NCI-H526 treated with DMSO at 0.1 percent for 48 hours (cell line): ENCODE results near the gene ZSCAN30.

Source experiments
- DNase-seq: peaks from one replicate; lab custom pipeline; 2025; lab: John Stamatoyannopoulos, UW

The ZSCAN30 gene

DNA sequence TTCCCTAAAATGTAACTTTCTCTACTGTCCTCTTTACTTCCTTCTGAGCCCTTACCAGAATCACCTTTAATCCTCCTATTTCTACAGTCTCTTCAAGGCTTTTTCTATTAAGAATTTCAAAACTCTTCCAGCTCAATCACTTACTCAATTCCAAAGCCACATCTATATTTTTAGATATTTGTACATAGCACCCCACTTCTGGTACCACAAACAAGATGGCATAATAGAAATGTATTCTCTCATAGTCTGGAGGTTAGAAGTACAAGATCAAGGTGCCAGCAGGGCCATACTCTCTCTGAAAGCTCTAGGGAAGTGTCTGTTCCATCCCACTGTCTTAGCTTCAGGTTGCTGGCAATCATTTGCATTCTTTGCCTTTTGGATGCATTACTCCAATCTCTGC lies 11.1 kb downstream of the ZSCAN30 start:
- no peak for DNase-seq

DNA sequence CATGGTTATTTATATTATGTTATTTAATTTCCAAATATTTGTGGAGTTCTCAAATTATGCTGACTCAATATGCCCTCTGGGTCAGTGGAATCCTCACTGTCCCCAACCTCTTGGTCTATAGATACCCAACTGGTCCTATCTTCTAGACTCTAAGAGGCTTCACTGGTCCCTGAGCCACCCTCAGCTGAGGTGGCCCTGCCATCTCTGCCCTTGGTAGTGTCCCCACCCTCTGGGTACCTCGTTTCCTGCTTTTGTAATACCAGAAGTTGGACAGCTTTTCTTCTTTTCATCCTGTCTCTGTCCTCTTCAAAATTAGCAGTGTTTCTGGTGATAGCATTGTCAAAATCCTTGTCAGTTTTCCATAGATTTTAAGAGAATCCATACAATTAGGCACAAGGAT lies 11.9 kb downstream of the ZSCAN30 start:
- DNase-seq: no peak

DNA sequence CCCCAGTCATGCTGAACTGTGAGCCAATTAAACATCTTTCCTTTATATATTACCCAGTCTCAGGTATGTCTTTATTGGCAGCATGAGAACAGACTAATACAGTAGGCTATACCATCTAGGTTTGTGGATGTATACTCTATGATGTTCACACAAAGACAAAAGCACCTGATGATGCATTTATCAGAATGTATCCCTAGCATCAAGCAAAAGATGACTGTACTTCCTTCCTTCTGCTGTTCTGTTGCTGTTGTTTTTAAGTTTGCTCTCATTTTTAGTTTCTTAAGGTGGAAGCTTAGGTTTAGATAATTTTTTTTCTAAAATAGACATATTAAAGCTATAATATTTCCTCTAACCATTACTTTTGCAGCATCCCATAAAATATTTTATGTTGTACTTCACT lies 12.4 kb downstream of the ZSCAN30 start:
- no peak for DNase-seq

DNA sequence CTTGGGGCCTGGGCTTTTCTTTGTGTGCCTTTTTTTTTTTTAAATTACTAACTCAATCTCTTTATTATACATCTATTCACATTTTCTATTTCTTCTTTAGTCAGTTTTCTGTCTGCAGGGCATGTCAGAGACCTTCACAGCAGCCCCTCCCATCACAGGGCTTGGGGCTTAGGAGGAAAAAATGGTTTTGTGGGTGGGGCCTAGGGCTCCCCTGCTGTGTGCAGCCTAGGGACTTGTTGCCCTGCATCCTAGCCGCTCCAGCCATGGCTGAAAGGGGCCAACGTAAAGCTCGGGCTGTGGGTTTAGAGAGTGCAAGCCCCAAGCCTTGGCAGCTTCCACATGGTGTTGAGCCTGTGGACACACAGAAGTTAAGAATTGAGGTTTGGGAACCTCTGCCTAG lies 13.8 kb downstream of the ZSCAN30 start:
- DNase-seq: no peak

DNA sequence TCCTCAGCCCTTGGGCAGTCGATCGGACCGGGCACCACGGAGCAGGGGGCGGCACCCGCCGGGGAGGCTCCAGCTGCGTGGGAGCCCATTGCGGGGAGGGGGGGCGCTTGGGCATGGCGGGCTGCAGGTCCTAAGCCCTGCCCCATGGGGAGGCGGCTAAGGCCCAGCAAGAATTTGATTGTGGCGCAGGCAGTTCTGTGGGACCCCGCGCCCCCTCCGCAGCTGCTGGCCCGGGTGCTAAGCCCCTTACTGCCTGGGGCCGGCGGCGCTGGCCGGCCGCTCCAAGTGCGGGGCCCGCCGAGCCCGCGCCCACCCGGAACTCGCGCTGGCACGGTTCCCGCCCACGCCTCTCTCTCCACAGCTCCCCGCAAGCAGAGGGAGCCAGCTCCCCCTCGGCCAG lies 18.4 kb downstream of the ZSCAN30 start:
- no peak for DNase-seq

DNA sequence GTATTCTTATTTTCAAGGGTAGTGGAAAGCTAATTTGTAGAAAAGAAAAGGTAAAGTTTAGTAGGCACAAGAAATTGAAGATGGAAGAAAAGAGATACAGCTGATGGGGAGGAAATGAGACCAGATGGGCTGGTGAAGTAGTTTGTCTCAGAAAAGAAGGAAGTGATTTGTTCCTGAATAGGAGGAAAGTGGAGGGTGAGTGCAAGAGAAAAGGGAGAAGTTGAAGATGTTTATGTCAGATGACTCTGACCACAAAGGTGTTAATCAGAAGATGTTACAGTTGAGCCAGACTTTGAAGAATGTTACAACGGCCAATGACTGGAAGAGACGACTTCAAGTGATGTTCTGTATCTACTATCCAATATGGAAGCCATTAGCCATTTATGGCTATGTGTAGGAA lies 21.2 kb downstream of the ZSCAN30 start:
- no peak for DNase-seq

DNA sequence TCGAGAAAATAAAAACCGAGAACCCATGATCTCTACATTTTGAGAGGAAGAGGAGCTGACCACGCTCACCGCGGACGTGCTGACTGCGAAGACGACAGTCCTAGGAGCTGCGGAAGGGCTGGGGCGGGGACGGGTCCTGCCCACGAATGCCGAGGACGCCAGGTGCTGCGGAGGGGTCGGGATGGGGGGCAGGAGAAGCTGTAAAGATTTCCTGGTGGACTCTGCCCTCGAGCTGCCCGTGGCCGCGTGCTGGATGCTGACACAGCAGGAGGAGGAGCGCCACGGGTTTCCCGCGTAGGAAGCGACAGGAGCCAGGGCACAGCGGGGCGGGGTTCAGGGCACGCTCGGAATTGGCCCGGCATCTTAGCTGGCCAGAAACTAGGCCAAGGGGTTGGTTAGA lies 22.2 kb downstream of the ZSCAN30 start:
- DNase-seq: no peak

DNA sequence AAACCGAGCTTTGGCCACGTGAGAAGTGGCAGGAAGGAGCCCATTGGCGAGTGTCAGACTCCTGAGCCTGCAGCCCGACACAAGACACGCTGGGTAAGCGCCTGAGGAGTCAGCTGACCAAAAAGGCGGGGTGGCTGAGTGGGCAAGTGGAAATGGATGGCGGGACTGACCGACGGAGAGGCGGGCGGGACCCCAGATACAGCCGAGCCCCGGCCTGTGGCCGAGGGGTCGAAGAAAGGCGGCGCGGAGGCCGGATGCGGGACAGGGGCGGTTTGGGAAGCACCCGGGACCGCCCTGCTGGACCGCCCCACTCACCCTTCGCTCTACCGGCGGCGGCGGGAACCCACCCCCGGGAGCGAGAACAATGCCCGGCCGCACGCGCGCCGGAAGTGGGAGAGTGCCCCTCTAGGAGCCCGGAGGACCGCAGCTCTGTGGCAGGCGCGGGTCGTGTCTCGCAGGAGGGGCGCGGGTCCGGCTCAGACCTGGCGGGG lies 22.8 kb downstream of the ZSCAN30 start:
- no peak for DNase-seq

DNA sequence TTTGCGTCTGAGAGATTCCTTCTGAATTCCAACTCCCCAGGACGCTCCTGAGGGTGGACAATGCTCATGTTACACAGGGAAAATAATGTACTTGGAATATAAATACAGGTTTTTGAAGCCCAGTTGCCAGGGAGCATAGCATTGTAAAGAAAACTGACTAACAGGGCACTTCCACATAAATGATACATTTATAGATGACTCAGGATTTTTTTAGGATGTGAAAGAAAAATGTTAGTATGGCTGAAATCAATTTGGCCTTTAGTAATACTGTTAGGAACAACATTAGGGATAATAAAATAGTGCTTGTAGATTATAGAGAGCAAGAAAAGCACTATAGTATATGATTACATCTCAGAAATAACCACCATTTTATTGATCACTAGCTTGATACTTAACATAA lies 25.6 kb downstream of the ZSCAN30 start:
- DNase-seq: no peak

DNA sequence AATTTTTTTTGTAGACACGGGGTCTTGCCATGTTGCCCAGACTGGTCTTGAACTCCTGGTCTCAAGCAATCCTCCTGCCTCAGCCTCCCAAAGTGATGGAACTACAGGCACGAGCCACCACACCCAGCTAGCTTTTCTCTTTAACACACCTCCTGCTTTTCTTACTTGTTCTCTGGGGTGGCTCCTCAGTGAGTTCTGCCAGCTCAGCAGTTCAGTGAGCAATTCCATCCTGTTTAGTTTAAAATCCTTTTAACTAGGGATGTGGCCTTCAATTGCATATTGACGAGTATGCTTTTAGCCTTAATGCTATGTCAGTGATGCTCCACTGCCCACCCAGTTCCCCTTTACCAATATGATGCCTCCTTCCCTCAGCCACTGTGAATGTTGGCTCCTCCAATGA lies 33.1 kb downstream of the ZSCAN30 start:
- no peak for DNase-seq

DNA sequence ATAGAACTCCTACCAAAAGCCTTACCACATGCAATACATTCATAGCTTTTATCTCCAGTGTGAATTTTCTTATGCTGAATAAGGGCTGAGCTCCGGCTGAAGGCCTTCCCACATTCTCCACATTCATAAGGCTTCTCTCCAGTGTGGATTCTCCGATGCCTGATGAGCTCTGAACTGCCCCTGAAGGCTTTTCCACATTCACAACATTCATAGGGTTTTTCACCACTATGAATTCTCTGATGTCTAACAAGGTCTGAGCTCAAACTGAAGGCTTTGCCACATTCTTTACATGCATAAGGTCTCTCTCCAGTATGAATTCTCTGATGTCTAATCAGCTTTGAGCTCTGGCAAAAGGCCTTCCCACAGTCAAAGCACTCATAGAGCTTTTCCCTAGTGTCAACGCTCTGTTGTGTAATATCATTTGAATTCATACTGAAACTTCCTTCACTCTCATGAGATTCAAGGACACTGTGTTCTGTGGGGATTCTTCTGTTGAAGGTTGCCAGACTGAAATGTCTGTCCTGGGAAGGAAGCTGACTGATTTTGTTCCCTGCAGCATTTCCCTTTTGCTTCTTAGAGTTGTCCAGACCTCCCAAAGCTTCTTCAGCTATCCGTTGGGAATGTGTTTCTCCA lies 36.3 kb downstream of the ZSCAN30 start:
- no peak for DNase-seq

DNA sequence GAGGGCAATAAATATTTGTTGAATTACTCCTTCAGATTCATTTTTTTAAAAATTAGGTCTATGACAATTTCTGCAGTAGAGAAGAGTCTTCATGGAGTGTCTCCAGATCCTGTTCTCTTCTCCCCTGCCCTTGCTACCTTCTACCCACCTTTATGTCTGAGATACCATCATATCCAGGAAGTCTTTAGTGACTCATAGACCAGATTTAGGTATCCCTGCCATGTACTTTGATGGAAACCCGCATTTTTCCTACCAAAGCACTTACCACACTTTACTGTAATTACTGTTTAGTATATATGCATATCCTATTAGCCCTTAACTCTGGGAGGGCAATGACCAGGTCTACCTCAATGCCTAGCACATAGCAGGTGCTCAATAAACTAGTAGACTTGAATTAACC lies 37.6 kb downstream of the ZSCAN30 start:
- DNase-seq: no peak

DNA sequence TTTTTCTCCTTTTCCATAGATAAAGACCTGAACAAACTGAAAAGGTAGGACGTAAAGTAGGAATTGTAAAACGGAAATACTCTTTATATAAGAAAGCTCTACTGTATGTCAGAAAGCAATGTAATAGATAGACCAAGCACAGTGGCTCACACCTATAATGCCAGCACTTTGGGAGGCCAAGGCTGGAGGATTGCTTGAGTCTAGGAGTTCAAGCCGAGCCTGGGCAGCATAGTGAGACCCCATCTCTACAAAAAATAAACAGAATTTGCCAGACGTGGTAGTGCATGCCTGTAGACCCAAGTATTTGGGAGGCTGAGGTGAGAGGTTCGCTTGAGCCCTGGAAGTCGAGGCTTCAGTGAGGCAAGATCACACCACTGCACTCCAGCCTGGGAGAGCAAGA lies 41.6 kb downstream of the ZSCAN30 start:
- no peak for DNase-seq

DNA sequence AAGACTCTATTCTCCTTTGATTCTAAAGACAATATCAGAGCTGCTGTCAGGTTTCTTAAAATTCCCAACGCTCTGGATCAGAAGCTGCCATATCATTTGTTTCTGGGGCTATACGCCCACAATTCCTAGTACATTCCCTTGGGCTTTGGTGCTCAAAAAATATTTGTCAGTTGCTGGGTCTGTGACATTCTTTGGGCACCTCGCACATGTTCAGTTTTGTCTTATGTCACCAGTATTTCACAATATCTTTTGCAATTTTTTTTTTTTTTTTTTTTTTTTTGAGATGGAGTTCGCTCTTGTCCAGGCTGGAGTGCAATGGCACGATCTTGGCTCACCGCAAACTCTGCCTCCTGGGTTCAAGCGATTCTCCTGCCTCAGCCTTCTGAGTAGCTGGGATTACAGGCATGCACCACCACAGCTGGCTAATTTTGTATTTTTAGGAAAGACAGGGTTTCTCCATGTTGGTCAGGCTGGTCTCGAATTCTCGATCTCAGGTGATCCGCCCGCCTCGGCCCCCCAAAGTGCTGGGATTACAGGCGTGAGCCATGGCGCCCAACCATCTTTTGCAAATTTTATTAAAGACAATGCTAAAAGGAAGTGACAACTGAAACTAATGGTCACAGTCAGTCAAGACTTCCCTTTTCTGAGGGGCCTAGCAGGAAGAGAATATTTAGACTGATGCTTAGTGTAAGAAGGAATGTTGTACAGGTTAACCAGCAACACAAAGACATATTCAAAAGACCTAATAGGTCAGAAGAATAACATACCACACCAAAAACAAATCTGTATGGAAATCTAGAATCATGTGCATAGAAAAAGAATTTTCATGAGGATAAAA lies 42.4 kb downstream of the ZSCAN30 start:
- DNase-seq: no peak

DNA sequence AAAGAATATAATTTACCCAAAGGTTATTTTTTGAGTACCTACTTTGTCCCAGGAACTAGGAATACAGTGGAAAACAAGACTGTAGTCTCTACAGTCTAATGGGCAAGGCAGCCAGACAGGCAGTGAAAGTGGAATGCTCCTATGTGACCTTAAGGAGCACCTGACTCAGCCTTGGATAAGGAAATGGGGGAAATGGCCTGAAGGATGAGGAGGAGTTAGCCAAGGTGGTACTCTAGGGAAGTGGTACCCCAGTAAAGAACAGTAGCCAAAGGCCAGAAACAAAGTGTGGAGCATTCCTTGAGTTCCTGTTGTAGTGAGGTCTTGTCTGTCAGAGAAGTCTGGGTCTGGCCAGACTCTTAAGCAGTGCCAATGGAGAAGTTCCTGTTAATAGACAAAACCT lies 43.2 kb downstream of the ZSCAN30 start:
- no peak for DNase-seq

DNA sequence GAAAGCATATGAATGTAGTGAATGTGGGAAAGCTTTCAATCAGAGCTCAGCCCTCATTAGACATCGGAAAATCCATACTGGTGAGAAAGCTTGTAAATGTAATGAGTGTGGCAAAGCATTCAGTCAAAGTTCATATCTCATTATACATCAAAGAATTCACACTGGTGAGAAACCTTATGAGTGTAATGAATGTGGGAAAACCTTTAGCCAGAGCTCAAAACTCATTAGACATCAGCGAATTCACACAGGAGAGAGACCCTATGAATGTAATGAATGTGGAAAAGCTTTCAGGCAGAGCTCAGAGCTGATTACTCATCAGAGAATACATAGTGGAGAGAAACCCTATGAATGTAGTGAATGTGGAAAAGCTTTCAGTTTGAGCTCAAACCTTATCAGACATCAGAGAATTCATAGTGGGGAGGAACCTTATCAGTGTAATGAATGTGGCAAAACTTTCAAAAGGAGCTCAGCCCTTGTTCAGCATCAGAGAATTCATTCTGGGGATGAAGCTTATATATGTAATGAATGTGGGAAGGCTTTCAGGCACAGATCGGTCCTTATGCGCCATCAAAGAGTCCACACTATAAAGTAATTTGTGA lies 44.2 kb downstream of the ZSCAN30 start:
- no peak for DNase-seq

DNA sequence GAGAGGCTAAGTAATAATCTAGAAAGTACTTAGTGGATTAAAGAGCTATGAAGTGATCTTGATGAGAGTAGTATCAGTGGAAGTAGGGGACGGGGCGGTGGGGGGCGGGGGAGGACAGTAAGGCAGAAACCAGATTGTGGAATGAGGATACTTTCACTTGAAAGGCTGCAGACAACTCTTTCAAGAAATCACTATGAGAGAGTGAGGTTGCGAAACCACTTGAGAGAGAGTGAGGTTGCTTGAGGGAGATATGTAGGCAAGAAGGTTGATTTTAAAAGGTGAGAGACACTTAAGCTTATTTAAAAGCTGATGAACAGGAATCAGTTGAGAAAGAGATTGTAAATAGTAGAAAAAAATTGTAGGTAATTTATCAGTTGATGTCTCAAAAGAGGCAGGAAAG lies 45.4 kb downstream of the ZSCAN30 start:
- DNase-seq: no peak

DNA sequence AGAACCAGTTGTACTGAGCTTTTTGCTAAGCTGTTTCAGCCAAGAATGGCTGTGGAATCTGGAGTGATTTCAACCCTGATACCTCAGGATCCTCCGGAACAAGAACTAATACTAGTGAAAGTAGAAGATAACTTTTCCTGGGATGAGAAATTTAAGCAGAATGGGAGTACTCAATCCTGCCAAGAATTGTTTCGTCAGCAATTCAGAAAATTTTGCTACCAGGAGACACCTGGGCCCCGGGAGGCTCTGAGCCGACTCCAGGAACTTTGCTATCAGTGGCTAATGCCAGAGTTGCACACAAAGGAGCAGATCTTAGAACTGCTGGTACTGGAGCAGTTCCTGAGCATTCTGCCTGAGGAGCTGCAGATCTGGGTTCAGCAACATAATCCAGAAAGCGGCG lies 47.6 kb downstream of the ZSCAN30 start:
- no peak for DNase-seq

DNA sequence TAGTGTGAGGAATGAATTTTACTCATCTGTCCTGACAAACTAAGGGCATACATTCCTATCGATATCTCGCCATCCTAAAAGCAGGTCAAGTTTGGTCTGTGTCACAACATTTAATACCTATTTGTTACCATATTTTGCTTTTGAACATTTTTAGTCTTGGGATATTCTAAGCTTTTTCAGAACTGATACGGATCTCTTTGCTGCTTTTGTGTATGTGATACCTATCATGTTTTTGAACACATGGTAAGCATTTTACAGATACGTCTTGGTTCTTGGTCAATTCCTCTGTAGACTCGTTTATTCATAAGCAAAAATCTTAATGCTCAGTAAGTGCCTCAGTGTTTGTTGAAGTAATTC lies 48.6 kb downstream of the ZSCAN30 start:
- no peak for DNase-seq

DNA sequence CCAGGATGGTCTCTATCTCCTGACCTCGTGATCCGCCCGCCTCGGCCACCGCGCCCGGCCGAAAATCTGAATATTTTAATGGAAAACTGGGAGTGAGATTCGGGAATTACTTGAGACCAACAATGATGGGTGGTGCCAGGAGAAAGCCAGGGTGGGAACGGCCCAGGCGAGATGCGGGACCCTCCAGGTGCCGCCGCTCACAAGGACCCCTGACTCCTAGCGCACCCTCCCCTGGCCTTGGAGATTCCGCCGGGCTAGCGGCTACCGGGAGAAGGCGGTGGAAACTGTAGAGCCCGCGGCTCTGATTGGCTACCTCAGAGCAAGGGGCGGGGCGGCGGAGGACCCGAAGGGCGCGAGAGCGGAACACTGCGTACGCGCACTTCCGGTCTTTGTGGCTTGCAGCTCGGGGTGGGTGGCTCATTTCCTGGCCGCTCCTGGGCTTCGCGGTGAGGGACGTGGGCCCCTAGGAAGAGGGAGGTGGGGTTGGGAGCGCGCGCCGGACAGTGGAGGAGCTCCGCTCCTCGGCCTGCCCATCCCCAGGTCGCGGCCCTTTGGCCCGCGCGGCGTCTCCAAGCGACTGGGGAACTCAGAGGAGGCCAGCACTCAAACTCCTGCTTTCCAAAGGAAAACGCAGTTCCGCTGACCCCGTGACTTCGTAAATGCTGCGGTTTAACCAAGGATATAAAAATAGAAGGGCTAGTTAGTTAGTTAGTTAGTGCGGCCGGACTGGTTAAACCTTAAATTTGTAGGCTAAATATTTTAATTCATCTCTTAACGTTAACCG lies 49.2 kb downstream of the ZSCAN30 start, which contains the start of gene ZNF397:
Gene ZNF397, plus strand, starts transcription at position 371 of the 784 bp plus-strand sequence. CDS start 1,437 bp downstream, outside the sequence.
- peak; percentile 81 for DNase-seq

DNA sequence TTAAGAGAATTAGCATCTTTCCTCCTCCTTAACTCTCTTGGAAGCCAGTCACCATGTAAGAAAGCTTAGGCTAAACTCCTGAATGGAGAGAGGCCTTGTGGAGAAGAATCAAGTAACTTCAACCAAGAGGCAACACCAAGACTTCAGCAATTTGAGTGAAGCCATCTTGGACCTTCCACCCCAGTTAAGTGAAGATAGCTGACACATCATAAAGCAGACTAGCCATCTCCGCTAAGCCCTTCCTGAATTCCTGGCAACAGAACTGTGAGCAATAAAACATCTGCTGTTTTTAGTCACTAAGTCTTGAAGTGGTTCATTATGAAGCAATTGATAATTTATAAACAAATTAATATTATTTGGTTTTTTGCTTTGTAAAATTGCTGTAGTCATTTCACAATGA lies 50.7 kb downstream of the ZSCAN30 start:
- no peak for DNase-seq

DNA sequence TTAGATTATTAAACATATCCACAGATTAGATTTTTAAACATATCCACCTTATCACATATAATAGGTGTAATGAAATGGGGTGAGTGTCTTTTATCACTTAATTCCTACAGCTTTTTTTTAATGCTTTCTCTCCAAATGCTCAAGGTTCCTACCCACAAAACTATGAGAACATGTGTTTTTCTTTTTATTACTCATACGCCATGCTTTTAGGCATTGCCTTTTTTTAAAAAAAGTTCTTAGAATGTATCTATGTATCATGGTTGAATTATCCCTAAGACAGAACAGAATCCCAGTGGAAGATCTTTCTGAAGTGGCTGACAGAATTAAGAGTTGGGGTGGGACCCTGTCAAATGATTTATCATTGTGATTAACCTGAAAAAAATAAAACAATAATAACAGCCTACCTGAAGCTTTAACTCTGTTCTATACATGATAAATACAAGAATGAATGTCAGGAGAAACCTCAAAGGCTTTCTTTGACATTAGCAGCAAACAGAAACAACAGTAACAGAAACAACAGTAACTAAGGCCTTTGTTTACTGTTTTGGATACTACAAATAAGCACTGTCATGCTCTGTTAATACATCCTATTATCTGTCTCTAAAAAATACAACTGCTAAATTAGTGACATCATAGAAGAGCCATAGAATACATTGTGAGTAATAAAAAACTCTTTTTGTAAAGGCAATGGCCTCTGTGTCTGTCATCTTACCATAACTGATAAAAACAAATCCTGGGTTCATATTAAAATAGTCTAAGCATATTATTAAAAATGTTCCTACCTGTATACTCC lies 53.3 kb downstream of the ZSCAN30 start:
- no peak for DNase-seq
